ENCODE results near the gene TADA2A.

The TADA2A gene

GRCh38 chr17:37494401-37494831 lies 87.7 kb downstream of the TADA2A start:
- H3K9me2 ChIP-seq (replicated peaks; ENCODE audit: control insufficient read depth, low read length), result no peaks in the 10 kb centered on the region
- no peaks in the 10 kb centered on the region for H3K9me3 ChIP-seq (ENCODE audit: control insufficient read depth, insufficient read depth, low read length)
- TF ChIP-seq EZH2phosphoT487 (IDR thresholded peaks at IDR 0.05; ENCODE audit: borderline replicate concordance, low read length) (no peak), CTCF (IDR thresholded peaks at IDR 0.05; ENCODE audit: low read depth, low read length, poor library complexity, severe bottlenecking) (no peak)
- H3K27me3 ChIP-seq (ENCODE audit: control insufficient read depth, low read length), result no peaks in the 10 kb centered on the region
- peaks cover 8% of the 10 kb centered on the region; the same call in 1 of the 2 replicates for H3F3A ChIP-seq (ENCODE audit: control insufficient read depth, insufficient read depth)
- H3K4me3 ChIP-seq (ENCODE audit: low read length), result no peak overlapping the region
- H4K20me1 ChIP-seq (ENCODE audit: control insufficient read depth, insufficient read depth, low read depth, low read length), result 0 out of 2 replicates have a peak, but pooled peaks cover 5% of the 10 kb centered on the region
- H3K79me2 ChIP-seq (ENCODE audit: control insufficient read depth, low read length), result peaks cover 66% of the 10 kb centered on the region
- no peaks in the 10 kb centered on the region for H3K36me3 ChIP-seq (ENCODE audit: control insufficient read depth, low read length)
- peaks cover 32% of the 10 kb centered on the region for H3K4me1 ChIP-seq (ENCODE audit: control insufficient read depth, low read length)
- no peak overlapping the region for H3K4me2 ChIP-seq (ENCODE audit: low read length)
- no peak overlapping the region for H3K27ac ChIP-seq (ENCODE audit: low read depth, low read length)

- Histone ChIP-seq H3K27ac (ENCODE audit: low read depth, low read length) (no peak overlapping the region), H3K27me3 (ENCODE audit: control insufficient read depth, low read length) (no peaks in the 10 kb centered on the region), H3K4me3 (ENCODE audit: low read length) (no peak overlapping the region)
Observed at GRCh38 chr17:37494971-37495370, 88.3 kb downstream of the TADA2A start.

GRCh38 chr17:37500378-37500777 lies 93.7 kb downstream of the TADA2A start:
- H3K4me3 ChIP-seq (ENCODE audit: low read length), result no peak overlapping the region
- H3K9me3 ChIP-seq (ENCODE audit: control insufficient read depth, insufficient read depth, low read length), result no peaks in the 10 kb centered on the region
- peaks cover 40% of the 10 kb centered on the region for H3K79me2 ChIP-seq (ENCODE audit: control insufficient read depth, low read length)

More at GRCh38 chr17:37494971-37495370, 88.3 kb downstream of the TADA2A start:
- no peak for TF ChIP-seq CTCF (IDR thresholded peaks at IDR 0.05; ENCODE audit: low read depth, low read length, poor library complexity, severe bottlenecking)
- H4K20me1 ChIP-seq (ENCODE audit: control insufficient read depth, insufficient read depth, low read depth, low read length), result 0 out of 2 replicates have a peak, but pooled peaks cover 5% of the 10 kb centered on the region
- H3K36me3 ChIP-seq (ENCODE audit: control insufficient read depth, low read length), result no peaks in the 10 kb centered on the region
- no peaks in the 10 kb centered on the region for H3K9me2 ChIP-seq (replicated peaks; ENCODE audit: control insufficient read depth, low read length)
- H3K9me3 ChIP-seq (ENCODE audit: control insufficient read depth, insufficient read depth, low read length), result no peaks in the 10 kb centered on the region
- peaks cover 32% of the 10 kb centered on the region for H3K4me1 ChIP-seq (ENCODE audit: control insufficient read depth, low read length)
- peaks cover 8% of the 10 kb centered on the region; the same call in 1 of the 2 replicates for H3F3A ChIP-seq (ENCODE audit: control insufficient read depth, insufficient read depth)
- no peak overlapping the region for H3K4me2 ChIP-seq (ENCODE audit: low read length)
- peaks cover 69% of the 10 kb centered on the region for H3K79me2 ChIP-seq (ENCODE audit: control insufficient read depth, low read length)

More at GRCh38 chr17:37500378-37500777, 93.7 kb downstream of the TADA2A start:
- no peaks in the 10 kb centered on the region for H3K4me1 ChIP-seq (ENCODE audit: control insufficient read depth, low read length)
- no peaks in the 10 kb centered on the region for H3K9me2 ChIP-seq (replicated peaks; ENCODE audit: control insufficient read depth, low read length)
- TF ChIP-seq CTCF (IDR thresholded peaks at IDR 0.05; ENCODE audit: low read depth, low read length, poor library complexity, severe bottlenecking) (no peak), EZH2phosphoT487 (IDR thresholded peaks at IDR 0.05; ENCODE audit: borderline replicate concordance, low read length) (no peak)
- no peaks in the 10 kb centered on the region for H3K36me3 ChIP-seq (ENCODE audit: control insufficient read depth, low read length)
- no peaks in the 10 kb centered on the region; the same call in 1 of the 2 replicates for H4K20me1 ChIP-seq (ENCODE audit: control insufficient read depth, insufficient read depth, low read depth, low read length)
- no peaks in the 10 kb centered on the region for H3K27me3 ChIP-seq (ENCODE audit: control insufficient read depth, low read length)
- no peak overlapping the region for H3K4me2 ChIP-seq (ENCODE audit: low read length)
- no peaks in the 10 kb centered on the region for H3F3A ChIP-seq (ENCODE audit: control insufficient read depth, insufficient read depth)
- H3K27ac ChIP-seq (ENCODE audit: low read depth, low read length), result no peak overlapping the region
